Endometrium (tissue), 2 donors: Measurements from ENCODE around the gene OPN4.

Experiments used
- FAIRE-seq: peaks from 2 replicates; lab custom pipeline; 2012; peaks lifted over from hg19 to GRCh38; lab: Jason Lieb, UNC
- donor health status: control.
- donor health status: control.

OPN4 gene

DNA sequence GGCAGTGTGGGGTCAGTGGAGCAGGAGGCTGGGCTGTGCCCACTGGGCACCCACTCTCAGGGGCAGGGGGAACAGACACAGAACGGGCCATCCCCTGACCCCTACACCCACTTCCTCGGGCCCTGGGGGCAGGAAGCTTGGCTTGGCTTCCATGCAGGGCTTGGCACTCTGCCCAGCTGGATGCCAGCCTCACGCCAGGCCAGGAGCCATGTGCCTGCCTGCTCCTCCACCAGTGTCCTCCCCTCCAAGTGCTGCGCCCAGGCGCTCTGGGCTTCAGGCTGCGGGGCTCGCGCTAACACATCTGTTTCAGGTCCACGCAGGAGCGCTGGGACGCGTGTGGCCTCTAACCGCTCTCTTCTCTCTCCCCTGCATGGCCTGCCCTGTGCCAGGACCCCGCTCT, 26.7 kb downstream of the OPN4 start:
- FAIRE-seq: no peak

DNA sequence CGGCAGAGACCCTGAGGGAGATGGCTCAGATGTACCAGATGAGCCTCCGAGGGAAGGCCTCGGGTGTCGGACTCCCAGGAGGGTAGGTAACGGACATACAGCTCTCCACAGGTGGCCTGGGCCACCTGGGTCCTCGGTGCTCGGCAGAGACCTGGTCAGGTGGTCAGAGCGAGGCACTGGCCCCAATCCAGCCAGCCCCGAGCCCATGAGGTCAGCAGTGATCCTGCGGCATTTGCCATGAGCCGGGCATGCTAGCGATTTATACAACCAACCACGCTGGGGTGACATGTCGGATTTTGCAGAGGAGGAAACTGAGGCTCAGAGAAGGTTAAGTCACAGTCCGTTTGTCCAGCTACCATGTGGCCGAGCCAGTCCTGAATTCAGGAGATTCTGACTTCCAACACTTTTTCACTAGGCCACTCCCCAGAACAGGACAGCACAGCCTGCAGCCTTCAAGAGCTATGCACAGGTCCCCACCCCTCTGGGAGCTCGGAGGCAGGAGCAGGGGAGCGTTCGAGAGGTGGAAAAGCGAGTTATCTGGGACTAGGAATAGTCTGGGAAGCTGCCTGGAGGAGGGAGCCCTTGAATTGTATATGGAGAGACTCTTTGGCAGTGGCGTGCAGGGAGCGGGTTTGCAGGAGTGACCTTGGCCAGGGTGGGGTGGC, 27.5 kb downstream of the OPN4 start:
- FAIRE-seq: no peak

DNA sequence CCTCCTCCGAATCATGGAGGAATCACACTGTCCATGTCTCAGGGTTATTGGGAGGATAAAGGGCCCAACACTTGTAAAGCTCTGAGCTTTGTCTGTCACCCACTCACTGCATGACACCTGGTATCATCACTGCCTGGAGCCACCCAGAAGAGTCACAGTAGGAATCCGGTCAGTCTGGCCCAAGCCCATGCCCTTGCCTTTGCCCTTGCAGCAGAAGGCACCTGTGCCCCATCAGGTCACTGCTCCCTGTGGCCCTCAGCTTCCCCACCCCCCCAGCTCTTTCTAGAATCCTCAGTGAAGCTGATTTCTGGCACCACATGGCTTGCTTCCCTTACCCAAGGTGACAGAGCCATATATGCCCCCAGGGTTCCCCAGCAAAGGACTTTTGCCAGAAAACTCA, 28.3 kb downstream of the OPN4 start:
- no peak for FAIRE-seq

DNA sequence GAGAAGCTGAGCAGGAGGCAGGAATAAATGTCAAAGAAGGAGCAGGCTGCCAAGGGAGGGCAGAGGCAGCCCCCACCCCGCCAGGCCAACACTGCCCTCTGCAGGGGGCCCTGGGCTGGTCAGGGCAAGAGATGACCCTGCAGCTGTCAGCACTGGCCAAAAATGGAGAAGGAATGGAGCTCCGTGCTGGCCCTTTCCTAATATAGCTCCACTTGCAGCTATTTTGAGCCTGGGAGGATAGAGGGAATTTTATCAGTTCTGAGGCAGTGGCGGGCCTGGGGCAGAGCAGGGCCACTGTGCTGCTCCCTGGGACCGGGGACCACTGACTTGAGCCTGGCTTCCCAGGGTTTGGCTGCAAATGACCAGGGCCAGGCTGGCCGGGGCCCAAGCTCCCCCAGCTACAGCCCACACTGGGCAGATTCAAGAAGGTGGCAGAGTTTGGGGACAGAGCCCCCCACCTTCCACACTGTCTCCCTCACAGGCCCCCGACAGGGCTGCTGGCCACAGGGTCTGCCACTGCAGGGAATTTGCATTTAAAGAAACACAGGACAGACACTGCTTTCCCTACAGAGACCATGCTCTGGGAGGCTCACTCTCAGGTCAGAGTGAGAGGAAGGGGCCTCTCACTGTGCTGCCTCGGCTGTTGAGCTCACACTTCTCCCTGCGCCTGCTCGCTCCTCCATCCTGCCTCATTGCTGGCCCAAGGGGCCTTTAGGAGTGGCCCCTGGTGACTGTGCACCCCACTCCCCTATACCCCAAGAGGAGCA, 30.2 kb downstream of the OPN4 start:
- FAIRE-seq: no peak

DNA sequence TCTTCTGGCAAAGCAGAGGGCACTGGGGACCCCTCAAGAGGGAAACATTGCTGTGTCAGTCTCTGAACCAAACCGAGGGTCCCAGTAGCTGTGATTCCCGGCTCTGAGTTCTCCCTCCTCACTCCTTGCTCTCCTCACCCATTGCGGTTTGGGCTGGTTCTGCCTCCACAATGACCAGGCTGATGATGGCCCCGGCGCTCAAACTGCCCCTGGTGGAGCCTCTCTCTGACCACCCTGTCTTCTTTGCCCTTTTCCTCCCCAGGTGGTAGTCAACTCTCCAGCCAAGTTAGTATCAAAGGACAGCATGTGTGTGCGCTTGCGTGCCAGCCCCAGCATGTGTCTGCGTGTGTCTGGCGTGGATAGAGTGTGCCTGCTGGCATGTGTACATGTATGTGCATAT, 31.1 kb downstream of the OPN4 start:
- no peak for FAIRE-seq

DNA sequence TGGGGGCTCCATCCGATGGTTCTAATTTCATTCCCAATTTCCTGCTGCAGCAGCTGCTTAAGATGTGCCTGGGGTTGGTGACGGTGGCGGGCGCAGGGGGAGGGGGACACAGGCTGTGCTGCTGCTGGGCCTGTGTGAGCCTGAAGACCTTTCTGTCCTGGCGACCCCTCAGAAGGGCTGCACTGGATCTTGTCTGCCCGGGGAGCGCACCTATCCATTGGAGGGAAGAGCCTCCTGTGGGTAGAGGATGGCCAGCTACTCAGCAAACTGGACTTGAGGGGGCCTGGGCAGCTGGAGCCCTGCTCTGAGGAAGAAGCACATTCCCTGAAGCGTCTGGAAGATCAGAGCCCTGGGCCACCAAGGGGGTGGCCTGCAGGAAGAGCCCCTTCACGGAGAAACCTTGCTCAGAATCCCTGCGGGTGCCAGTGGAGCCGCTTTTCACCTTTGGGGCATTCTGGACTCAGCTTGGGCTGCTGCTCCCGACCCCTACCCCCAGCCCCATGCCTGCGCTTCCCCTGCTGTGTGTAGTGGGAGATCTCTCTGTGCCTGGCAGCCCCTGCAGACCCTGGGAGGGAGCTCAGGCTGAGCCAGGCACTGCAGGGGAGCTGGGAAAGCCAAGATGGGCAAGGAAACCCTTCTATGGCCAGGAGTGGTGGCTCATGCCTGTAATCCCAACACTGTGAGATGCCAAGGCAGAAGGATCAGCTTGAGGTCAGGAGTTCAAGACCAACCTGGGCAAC, 31.7 kb downstream of the OPN4 start:
- no peak for FAIRE-seq

DNA sequence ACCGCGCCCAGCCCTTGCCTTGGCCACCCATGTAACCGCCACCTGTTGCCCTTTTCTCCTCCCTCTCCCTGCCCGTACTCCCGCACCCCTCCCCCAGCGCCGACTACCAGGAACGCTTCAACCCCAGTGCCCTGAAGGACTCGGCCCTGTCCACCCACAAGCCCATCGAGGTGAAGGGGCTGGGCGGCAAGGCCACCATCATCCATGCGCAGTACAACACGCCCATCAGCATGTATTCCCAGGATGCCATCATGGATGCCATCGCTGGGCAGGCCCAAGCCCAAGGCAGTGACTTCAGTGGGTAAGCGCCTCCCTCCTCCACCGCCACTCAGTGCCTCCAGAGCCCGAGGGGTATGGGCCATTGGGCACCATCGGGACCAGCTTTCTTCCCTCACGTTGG, 32.6 kb downstream of the OPN4 start:
- FAIRE-seq: no peak

DNA sequence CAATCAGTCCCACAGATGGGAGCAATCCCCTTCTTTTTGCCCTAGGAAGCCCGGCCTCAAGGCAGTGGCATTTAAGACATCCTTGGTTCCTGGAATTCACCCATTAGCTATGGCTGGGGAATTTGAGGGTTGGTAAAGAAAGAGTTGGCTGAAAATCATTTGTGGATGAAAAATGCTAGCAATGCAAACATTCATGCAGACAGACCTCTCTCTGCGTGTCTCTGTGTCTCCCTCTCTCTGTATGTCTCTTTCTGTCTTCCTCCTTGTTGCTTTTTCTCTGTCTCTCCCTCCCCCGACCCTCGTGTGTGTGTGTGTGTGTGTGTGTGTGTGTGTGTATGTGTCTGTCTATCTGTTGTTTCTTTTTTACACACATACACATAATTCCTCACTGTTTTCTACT, 33.4 kb downstream of the OPN4 start:
- no peak for FAIRE-seq

DNA sequence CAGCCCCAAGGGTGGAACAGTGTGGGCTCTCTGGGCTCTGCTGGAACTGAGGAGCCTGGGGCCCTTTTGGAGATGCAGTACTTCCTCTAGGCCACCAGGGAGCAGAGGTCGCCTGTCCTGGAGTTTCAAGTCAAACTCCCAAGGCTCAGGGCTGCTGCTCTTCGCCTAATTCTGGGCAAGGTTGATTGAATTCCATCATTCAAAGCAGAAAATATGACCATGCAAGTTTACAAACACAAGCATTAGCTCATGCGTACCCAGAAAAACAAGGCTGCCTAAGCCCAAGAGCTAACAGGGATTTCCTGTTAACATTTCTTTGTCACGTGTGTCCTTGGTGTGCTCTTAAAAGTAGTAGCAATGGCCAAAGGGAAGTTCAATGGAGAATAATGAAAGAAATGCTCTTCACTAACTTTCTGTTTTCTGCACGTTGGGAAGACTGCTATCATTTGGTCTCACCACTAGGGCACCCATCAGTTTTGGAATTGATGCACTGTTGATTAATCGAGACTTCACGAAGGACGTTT, 34.1 kb downstream of the OPN4 start:
- no peak for FAIRE-seq

DNA sequence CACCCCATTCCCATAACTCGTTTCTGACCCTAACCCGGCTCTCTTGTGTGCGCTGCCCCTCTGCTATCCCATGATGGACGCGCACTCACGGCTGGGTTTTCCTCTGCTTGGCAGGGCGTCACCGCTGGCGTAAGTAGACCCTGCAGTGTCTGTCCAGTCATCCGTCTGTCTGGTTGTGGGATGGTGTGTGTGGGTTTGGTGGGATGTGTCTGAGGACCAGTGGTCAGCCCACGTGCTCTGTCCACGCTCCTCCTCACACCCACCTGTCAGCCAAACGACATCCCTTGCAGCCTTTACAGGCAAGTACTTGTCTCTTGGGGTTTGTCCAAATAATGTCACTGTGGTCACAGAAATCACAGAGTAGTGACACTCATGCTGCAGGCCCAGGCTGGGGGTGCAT, 34.8 kb downstream of the OPN4 start:
- no peak for FAIRE-seq

DNA sequence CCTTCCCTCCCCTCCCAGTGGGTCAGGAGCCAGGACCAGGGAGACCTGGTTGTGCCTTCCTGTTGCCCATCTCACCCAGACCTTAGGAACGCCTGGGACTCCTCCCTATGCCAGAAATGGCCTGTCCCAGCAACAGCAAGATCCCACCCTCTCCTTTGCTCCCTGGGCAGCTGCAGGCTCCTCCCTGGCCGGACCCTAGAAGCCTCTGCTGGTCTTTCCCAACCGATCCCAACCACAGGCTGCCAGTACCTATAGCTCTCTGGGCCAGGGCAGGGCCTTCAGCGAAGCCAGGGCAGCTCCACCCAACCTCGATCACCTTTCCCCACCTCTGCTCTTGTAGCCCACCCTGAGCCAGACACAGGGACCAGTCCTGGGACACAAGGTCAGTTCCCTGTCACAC, 35.9 kb downstream of the OPN4 start:
- FAIRE-seq: no peak

DNA sequence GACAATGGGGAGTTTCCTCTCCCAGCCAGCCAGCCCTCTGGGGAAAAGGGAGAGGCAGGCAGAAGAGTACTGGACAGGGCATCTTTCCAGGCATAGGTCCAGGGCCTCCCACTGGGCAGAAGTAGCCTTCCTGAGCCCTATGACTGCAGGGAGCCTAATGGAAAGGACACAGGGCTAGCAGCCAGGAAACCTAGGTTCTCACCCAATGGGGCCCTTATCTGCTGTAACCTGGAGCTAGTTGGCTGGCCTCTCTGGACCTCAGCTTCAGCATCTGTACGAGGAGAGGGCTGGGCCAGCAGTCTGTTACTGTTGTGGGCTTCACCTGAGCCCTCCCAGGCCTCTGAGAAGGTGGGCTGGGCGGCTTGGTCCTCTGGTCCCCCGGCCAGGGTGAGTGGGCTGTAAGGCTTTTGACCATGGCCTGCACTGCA, 36.3 kb downstream of the OPN4 start:
- FAIRE-seq: no peak

DNA sequence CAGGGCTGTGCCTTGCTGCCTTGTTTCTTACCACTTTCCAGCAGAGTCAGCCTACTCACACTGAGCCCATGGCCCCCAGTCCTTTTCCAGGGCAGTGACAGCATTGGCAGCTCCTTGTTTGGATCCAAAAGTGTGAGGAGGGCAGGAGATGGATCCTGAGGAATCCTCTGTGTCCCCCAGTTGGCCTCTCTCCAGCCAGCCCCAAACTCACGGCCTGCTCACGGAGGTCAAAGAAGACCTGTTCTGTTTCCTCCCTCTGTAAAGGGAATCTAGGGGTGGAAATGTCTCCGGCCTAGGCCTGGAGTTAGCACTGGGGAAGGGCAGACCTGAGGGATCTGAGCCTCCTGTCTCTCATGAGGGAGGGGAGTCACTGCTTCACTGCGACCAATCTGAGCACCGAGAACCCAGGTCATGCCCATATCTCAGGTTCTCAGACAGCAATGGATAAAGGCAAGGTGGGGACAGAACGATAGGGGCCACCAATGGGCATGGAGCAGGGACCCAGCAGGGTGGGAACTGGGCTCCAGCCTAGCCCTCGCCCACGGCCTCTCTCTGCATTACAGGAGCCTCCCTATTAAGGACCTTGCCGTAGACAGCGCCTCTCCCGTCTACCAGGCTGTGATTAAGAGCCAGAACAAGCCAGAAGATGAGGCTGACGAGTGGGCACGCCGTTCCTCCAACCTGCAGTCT, 37.1 kb downstream of the OPN4 start:
- no peak for FAIRE-seq

DNA sequence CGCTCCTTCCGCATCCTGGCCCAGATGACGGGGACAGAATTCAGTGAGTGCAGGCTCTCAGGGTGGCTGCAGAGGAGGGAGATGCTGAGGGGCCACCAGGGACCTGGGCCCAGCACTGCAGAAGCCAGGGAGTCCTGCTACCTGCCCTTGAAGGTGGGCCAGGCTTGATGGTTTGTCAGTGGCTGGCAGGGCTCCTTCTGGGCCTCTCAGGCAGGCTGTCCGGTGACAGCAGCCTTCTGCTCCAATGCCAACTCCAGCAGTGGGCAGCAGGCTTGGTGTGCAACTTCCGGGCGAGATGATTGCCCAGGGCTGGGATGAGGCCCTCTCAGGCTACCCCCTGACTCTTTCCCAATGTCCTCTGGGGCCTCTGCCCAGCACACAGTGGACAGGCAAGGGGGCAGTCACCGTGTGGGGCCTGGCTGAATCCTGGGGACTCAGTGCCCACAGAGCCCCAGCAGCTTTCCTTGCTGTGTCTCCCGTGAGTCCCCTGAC, 37.7 kb downstream of the OPN4 start:
- FAIRE-seq: no peak

DNA sequence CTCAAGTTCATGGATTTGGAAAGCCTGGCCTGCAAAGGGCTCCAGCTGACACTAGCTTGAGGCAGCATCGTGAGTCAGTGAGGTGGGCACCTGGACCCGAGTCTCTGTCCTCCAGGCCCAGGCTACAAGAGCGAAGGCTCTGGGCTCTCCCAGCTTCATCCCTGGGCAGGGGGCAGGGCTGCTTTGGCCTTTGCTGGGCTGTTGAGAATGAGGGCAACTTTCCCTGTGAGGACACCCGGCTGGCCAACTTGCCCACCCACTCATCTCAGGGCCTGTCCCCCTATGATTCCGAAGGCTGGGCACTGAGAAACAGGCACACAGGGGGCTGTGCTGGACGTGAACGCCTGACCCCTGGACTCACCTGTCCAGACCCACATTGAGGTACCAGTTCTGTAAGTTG, 38.3 kb downstream of the OPN4 start:
- FAIRE-seq: no peak

DNA sequence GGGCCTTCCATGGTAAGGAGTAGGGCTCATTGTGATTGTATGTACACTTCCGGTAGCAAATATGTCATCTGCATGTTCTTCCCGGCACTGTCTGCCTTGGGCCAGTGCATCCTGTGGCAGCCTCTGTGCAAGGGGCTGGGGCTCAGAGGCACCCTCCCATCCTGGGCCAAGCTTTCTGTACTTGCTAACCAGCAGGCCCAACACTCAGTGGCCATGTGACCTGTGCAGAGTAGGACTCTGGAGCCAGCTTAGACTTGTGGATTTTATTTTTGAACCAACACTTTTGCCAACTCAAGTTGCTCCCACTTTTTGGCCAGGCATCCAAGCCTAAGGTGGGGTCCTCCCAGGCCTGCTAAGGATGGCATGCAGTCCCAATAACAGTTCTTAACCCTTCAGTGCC, 38.9 kb downstream of the OPN4 start:
- no peak for FAIRE-seq

DNA sequence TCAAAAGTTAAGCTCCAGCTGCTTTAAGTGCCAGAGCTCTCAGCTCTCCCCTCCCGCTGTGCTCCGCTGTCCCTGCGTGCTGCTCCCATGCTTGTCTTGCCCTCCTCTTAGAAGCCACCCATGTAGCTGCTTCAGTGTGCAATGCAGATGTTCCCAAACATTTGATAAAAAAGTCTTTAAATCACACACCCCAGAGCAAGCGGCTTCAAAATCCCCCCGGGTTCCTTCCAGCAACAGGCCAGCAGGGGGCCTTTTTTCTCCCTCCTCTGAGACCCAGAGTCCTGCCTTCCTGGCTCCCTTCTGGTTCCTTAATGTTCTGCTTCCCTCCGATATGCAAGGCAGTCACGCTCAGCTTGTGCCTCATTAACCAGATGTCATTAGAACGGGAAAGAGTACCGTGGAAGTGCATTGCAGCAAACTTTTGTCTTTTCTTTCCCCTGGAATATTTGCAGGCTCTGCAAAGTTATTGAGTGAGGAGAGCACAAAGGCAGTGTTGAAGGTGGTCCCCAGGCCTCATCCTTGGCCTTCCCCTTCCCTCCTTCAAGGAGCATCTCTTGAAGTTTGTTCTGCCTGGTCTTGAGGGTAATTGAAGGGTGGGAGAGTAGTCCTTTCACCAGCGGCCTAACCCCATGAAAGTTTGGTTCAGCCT, 39.5 kb downstream of the OPN4 start:
- peak; percentile 59 for FAIRE-seq

DNA sequence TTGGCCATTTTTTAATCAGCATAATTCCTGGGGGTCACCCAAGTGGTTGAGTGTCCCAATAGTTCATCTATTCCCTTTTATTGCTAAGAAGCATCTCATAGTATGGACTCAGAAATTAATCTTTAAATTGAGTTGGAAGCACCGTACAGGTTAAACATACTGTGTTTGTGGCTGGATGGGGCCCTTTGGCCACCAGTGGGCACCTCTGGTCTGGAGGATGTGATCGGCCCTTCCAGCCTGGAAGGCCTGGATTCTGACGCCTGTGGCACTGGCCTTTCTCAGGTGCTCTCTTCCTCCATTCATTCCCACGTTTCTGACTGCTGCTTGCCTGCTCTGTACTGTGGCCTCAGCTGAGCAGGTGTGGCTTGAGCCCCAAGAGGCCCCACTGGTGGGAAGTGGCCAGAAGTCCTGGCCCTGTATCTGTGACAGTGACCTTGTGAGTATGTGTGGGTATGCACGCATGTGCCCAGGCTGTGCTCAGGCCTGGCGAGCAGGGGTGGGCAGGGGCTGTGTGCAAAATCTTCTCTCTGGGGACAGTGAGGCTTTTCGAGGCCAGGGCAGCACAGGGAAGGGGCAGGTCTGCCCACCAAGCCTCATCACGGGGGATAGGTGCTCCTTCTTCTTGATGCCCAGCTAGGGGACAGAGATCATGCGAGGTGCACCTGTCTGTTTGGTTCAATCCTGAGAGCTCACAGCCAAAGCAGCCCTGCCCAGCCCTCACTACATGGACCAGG, 44.0 kb downstream of the OPN4 start:
- no peak for FAIRE-seq

DNA sequence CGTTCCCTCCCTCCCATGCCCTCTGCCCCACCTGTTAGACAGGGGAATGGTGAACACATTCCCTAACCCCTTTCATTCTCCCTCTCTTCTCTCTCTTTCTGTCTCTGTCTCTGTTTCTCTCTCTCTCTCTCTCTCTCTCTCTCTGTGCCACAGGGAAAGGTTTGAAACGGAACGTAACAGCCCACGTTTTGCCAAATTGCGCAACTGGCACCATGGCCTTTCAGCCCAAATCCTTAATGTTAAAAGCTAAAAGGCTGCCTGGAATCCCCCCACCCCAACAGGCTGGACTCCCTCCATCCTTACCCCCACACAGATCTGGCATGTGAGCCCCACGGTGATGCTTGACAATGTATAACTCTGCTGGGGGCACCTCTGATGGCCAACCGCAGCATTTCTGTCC, 44.8 kb downstream of the OPN4 start:
- FAIRE-seq: no peak

DNA sequence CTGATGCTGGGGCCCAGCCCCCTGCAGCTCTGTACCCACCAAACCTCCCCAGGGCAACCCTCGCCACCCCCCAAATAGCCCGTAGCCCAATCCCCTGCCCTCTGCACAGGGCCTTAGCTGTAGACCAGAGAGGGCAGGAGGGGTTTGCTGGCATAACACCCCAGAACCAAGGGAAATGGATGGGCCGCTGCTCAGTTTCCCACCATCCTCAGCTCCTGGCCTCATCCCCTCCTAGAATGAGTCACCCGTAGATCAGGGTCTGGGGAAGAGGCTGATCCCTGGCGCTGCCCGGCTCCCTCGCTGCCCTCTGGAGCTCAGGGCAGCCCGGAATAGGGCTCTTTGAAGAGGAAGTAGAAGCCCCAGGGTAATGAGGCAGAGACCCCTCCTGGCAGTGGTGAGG, 45.2 kb downstream of the OPN4 start:
- FAIRE-seq: no peak
